Lung (tissue), 12 donors: ENCODE results near the gene GRID1. TPM values are rescaled to one million over a fixed set of nuclear protein-coding genes. Genes with fewer than 3 reads are reported as not detected.
A peak's percentile ranks its signal among the peaks of the same experiment; 100 is the strongest.

ENCODE experiments used
- ATAC-seq: fragments of 200-7000 bp; cut with Tn5 transposase; one replicate; pipeline ENCODE4 v1.9.1; 2020; ENCODE audit warnings: moderate number of reproducible peaks; ENCODE audit not compliant: insufficient read depth, low FRiP score
- DNase-seq, 3 donors: peaks; one replicate each; pipeline ENCODE4 v3.0.0-alpha.2; 2013 to 2017
- H3K27ac ChIP-seq, 2 donors: one replicate each; pipeline ENCODE4 v1.5.1; 2013; ENCODE audit warnings: mild to moderate bottlenecking in 2 of 2, moderate library complexity in 2 of 2, control low read depth in 1 of 2, inconsistent platforms in 1 of 2, low read depth in 1 of 2, low read length in 1 of 2
- H3K27me3 ChIP-seq, 3 donors: one replicate each; pipeline ENCODE4 v1.5.1; 2013; ENCODE audit warnings: low read length in 2 of 3; ENCODE audit not compliant: control insufficient read depth in 3 of 3, insufficient read depth in 3 of 3
- H3K36me3 ChIP-seq, 4 donors: one replicate each; pipeline ENCODE4 v1.5.1; 2013; ENCODE audit warnings: low read length in 4 of 4, mild to moderate bottlenecking in 1 of 4, moderate library complexity in 1 of 4; ENCODE audit not compliant: control insufficient read depth in 4 of 4, insufficient read depth in 4 of 4
- H3K4me1 ChIP-seq, 5 donors: one replicate each; pipeline ENCODE4 v1.5.1; 2013; ENCODE audit warnings: low read length in 5 of 5, mild to moderate bottlenecking in 2 of 5, moderate library complexity in 1 of 5; ENCODE audit not compliant: control insufficient read depth in 5 of 5, insufficient read depth in 5 of 5
- H3K4me3 ChIP-seq: one replicate; pipeline ENCODE4 v1.5.1; 2013; ENCODE audit warnings: mild to moderate bottlenecking, control low read depth, moderate library complexity
- H3K9ac ChIP-seq, 2 donors: one replicate each; pipeline ENCODE4 v1.5.1; 2013; ENCODE audit warnings: low read length in 2 of 2, control low read depth in 1 of 2; ENCODE audit not compliant: insufficient read depth in 1 of 2
- H3K9me3 ChIP-seq, 4 donors: one replicate each; pipeline ENCODE4 v1.5.1; 2013; ENCODE audit warnings: low read length in 3 of 4, mild to moderate bottlenecking in 1 of 4, moderate library complexity in 1 of 4; ENCODE audit not compliant: control insufficient read depth in 4 of 4, insufficient read depth in 3 of 4
- WGBS, 2 donors: extraction: QIAGEN DNeasy Blood & Tissue Kit; methylation state at CpG; one replicate each; pipeline ENCODE4 v1.1.7; 2013; 5-methylcytosine and 5-hydroxymethylcytosine counted together
- polyA plus RNA-seq, 2 donors: library from polyadenylated mRNA; stranded (reverse); fragments of 200-250 nt; gene quantifications; one replicate each; pipeline ENCODE4 v1.2.1, GENCODE V29; 2013
- total RNA-seq, 2 donors: library from RNA; depleted of rRNA in 1 of 2; stranded (reverse); fragments of >200 nt in 1 of 2; gene quantifications; one replicate each; pipeline ENCODE4 v1.2.1, GENCODE V29; 2014 to 2021
- TF ChIP-seq, protein P1 (sequence below): IDR thresholded peaks from 2 replicates; pipeline ENCODE4 v1.5.1; 2012; ENCODE audit warnings: mild to moderate bottlenecking; ENCODE audit errors: control extremely low read depth, extremely low read depth
- donor health status: control.
- donor health status: control.
- donor health status: Bipolar disorder and iron deficiency.
- donor health status: healthy.
- donor health status: DM: yes; HTN: yes; CAD: no.

The GRID1 gene
- total and polyA plus RNA-seq, 4 donors, result 1.1 to 3.6 (median 2.2) TPM

DNA sequence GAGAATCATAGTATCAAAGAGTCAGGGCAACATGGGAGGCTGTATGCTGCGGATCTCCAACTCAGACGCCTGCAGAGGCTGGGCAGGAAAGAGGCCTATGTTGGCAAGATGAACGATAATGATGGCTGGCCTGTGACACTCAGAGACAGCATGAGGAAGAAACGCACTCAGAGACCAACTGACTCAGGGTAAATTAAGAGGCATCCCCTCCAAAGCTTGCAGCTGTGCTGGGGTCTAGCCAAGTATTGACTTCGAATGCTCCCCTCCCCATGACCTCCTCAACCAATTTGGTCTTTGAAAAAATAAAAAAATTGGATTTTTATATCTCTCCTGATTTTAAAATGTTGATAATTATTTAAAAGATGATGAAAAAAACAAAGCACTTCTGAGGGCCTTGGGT is 718.9 kb downstream of the GRID1 start:
- TF ChIP-seq, protein P1, sequence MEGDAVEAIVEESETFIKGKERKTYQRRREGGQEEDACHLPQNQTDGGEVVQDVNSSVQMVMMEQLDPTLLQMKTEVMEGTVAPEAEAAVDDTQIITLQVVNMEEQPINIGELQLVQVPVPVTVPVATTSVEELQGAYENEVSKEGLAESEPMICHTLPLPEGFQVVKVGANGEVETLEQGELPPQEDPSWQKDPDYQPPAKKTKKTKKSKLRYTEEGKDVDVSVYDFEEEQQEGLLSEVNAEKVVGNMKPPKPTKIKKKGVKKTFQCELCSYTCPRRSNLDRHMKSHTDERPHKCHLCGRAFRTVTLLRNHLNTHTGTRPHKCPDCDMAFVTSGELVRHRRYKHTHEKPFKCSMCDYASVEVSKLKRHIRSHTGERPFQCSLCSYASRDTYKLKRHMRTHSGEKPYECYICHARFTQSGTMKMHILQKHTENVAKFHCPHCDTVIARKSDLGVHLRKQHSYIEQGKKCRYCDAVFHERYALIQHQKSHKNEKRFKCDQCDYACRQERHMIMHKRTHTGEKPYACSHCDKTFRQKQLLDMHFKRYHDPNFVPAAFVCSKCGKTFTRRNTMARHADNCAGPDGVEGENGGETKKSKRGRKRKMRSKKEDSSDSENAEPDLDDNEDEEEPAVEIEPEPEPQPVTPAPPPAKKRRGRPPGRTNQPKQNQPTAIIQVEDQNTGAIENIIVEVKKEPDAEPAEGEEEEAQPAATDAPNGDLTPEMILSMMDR, result no peak
- H3K9me3 ChIP-seq, result peaks cover 0 to 3% (median 0%) of the 10 kb centered on the region in 4 donors
- H3K9ac ChIP-seq, result no peak overlapping the region
- H3K4me3 ChIP-seq, result no peak overlapping the region
- H3K27me3 ChIP-seq, result no peaks in the 10 kb centered on the region
- WGBS, 2 donors, result 80 to 83% methylated on average over 5 of the region's 5 CpGs
- no peak overlapping the region for H3K27ac ChIP-seq
- no peak for ATAC-seq
- peak in 2 of 3 donors; percentile 13 to 15 for DNase-seq
- H3K4me1 ChIP-seq, result peaks cover 0 to 20% (median 0%) of the 10 kb centered on the region in 5 donors
- no peaks in the 10 kb centered on the region for H3K36me3 ChIP-seq

DNA sequence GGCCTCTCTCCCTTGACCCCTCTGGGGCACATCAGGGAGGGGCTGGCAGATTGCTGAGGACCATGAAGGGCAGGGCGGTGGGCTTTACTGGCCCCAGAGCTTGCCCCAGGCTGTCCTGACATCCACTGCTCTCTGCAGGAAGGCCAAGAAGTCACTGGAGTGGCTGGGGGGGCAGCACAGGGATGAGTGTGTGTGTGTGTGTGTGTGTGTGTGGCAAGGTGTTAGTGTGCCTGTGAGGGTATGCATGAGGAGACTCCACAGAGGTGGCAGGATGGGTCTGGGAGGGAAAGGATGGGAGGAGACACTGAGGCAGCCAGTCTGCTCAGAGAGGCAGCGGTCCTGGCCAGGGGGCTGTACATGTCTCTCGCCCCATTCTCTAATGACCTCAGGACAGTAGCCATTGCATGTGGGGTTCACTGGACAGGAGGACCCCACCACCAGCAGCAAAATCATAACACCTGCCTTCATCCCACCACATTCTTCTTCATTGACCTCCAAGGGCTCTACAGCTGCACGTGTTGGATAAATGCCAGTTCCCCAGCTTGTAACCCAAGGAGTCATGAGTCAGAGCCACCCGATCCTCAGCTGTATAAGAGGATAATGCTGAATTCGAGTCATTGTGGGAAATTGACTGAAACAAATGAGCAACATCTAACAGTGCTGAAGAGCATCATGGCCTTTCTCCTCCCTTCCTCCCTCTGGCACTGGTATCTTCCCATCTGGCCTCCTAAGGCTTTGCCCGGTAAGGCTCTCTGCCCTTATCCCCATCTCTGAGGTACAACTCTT is 720.5 kb downstream of the GRID1 start:
- H3K4me1 ChIP-seq, result peaks cover 0 to 20% (median 4%) of the 10 kb centered on the region in 5 donors
- no peak for ATAC-seq
- H3K9me3 ChIP-seq, result peaks cover 0 to 3% (median 0%) of the 10 kb centered on the region in 4 donors
- 87 to 88% methylated on average over 7 of the region's 7 CpGs for WGBS, 2 donors
- no peaks in the 10 kb centered on the region for H3K36me3 ChIP-seq
- H3K4me3 ChIP-seq, result no peak overlapping the region
- no peak overlapping the region for H3K9ac ChIP-seq
- no peak overlapping the region for H3K27ac ChIP-seq
- TF ChIP-seq, protein P1, result no peak
- H3K27me3 ChIP-seq, result no peaks in the 10 kb centered on the region
- DNase-seq, result peak in 1 of 3 donors; percentile 4

DNA sequence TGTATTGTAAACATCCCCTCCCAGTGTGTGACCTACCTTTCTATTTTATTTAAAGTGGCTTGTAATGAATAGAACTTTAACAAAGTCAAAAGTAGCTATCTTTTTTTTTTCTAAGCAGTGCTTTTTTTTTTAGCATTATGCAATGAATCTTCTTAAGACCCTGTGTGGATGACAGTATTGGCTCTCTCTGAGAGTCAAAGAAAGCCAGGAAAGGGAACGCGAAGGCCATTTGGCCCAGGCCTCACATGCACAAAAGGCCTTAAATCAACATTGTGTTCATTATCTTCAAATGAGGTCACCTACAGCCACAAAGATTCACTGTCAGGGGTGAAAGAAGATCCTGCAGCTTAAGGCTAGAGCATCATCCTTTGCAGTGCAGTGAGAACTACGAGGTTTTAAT is 721.5 kb downstream of the GRID1 start:
- no peak overlapping the region for H3K27ac ChIP-seq
- H3K4me1 ChIP-seq, result peaks cover 0 to 20% (median 4%) of the 10 kb centered on the region in 5 donors
- ATAC-seq, result no peak
- TF ChIP-seq, protein P1, result no peak
- H3K27me3 ChIP-seq, result no peaks in the 10 kb centered on the region
- WGBS, 2 donors, result 61 to 69% methylated on average over 3 of the region's 3 CpGs
- no peaks in the 10 kb centered on the region for H3K36me3 ChIP-seq
- no peak overlapping the region for H3K4me3 ChIP-seq
- DNase-seq, result peak in 2 of 3 donors; percentile 21 to 53
- no peak overlapping the region for H3K9ac ChIP-seq
- peaks cover 0 to 3% (median 0%) of the 10 kb centered on the region in 4 donors for H3K9me3 ChIP-seq
